GM19035 (cell line): ENCODE results near the gene DHRSX.
"Not testable (repeated sequence)": the region's sequence is repeated elsewhere in the genome, so short reads cannot be mapped to it uniquely, and the experiment has no call there.

Experiments used
- ATAC-seq: cut with Tn5 transposase; IDR thresholded peaks from one replicate; pipeline ENCODE4 v1.9.1; 2021; ENCODE audit not compliant: unreplicated experiment

The DHRSX gene

GRCh38 chrX:2427147-2427546 lies 73.6 kb downstream of the DHRSX start:
- ATAC-seq = no peak

GRCh38 chrX:2426289-2426882 lies 74.4 kb downstream of the DHRSX start:
- ATAC-seq = no peak

- ATAC-seq = no peak
Observed at GRCh38 chrX:2425286-2426071, 75.3 kb downstream of the DHRSX start.

- ATAC-seq = no peak
Observed at GRCh38 chrX:2424317-2424716, 76.5 kb downstream of the DHRSX start.

- ATAC-seq = no peak
Observed at GRCh38 chrX:2423899-2424298, 76.9 kb downstream of the DHRSX start.

- no peak for ATAC-seq
Observed at GRCh38 chrX:2423282-2423681, 77.5 kb downstream of the DHRSX start.

GRCh38 chrX:2419418-2419817 lies 81.4 kb downstream of the DHRSX start:
- not testable (repeated sequence) for ATAC-seq

GRCh38 chrX:2418000-2418399 lies 82.8 kb downstream of the DHRSX start:
- no peak for ATAC-seq

GRCh38 chrX:2416851-2417604 lies 83.7 kb downstream of the DHRSX start:
- no peak for ATAC-seq

- no peak for ATAC-seq
Observed at GRCh38 chrX:2414384-2414783, 86.4 kb downstream of the DHRSX start.

GRCh38 chrX:2413969-2414368 lies 86.8 kb downstream of the DHRSX start:
- no peak for ATAC-seq

GRCh38 chrX:2412131-2412530 lies 88.6 kb downstream of the DHRSX start:
- ATAC-seq = no peak

- ATAC-seq = no peak
Observed at GRCh38 chrX:2410279-2411020, 90.3 kb downstream of the DHRSX start.

- ATAC-seq = no peak
Observed at GRCh38 chrX:2409796-2410195, 91.0 kb downstream of the DHRSX start.

GRCh38 chrX:2408856-2409255 lies 91.9 kb downstream of the DHRSX start:
- no peak for ATAC-seq

GRCh38 chrX:2406891-2407518 lies 93.8 kb downstream of the DHRSX start:
- ATAC-seq = no peak

- ATAC-seq = no peak
Observed at GRCh38 chrX:2404776-2405175, 96.0 kb downstream of the DHRSX start.

- ATAC-seq = no peak
Observed at GRCh38 chrX:2402361-2402690, 98.5 kb downstream of the DHRSX start.

GRCh38 chrX:2401590-2402360 lies 99.0 kb downstream of the DHRSX start:
- no peak for ATAC-seq

GRCh38 chrX:2401201-2401589 lies 99.6 kb downstream of the DHRSX start:
- ATAC-seq = no peak
